Measurements from ENCODE around the gene RAD51B. TPM values are rescaled to one million over a fixed set of nuclear protein-coding genes. Genes with fewer than 3 reads are reported as not detected.

RAD51B gene
- total RNA-seq, 1 experiment from 2014 or later, result 16.7 TPM

DNA sequence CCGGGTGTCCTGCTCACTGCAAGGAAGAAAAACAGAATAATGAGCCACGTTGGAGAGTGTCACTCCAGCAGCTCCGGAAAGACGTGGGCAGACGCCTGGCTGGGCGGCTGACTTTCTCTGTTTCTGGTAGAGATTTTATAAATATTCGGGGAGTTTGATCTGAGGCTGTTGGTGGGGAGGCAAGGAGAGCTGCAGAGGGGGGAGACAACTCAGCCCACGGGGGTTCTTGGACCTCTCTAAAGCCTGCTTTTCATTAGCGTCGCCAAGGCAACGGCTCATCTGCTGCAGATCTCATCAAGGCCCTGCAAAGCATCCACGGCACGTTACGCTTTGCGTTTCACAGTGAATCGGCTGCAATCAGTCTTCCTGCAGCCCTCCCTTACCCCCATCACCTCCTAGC is 766.1 kb downstream of the RAD51B start:
- Histone ChIP-seq H4K91ac (ENCODE audit: insufficient read length, low read depth, low read length) (no peak overlapping the region), H2BK12ac (ENCODE audit: insufficient read length, low read depth, low read length) (no peak overlapping the region), H3K4me2 (ENCODE audit: insufficient read depth, insufficient read length, low read length) (no peak overlapping the region), H3K9me3 (ENCODE audit: control insufficient read depth, low read depth, low read length) (no peaks in the 10 kb centered on the region), H2BK120ac (ENCODE audit: low read depth, low read length, poor library complexity, severe bottlenecking) (no peak overlapping the region), H3K79me2 (ENCODE audit: insufficient read depth, low read length) (no peaks in the 10 kb centered on the region; the same call in 1 of the 2 replicates), H3K23ac (ENCODE audit: insufficient read length, low read depth, low read length) (no peak overlapping the region), H3K14ac (ENCODE audit: insufficient read depth, low read length) (no peak overlapping the region), H3K23me2 (ENCODE audit: insufficient read length, low read depth, low read length, poor library complexity, severe bottlenecking) (no peaks in the 10 kb centered on the region), H3K18ac (ENCODE audit: insufficient read length, low read depth, low read length) (no peak overlapping the region), H3K56ac (ENCODE audit: insufficient read length, low read depth, low read length) (no peak overlapping the region), H4K5ac (ENCODE audit: insufficient read length, low read depth, low read length) (no peak overlapping the region), H2BK5ac (ENCODE audit: insufficient read length, low read length) (no peak overlapping the region), H3K27me3 (ENCODE audit: insufficient read depth, low read length) (no peaks in the 10 kb centered on the region), H2BK20ac (ENCODE audit: low read depth, low read length, poor library complexity, severe bottlenecking) (no peak overlapping the region), H3K4ac (ENCODE audit: low read depth, low read length) (no peak overlapping the region), H3K79me1 (ENCODE audit: insufficient read depth, low read depth, low read length, poor library complexity, severe bottlenecking) (no peaks in the 10 kb centered on the region), H3K4me1 (ENCODE audit: insufficient read depth, low read length) (peaks cover 25% of the 10 kb centered on the region; the same call in 1 of the 2 replicates), H2AK5ac (ENCODE audit: insufficient read length, low read length) (no peak overlapping the region), H2BK15ac (ENCODE audit: low read depth, low read length) (no peak overlapping the region), H4K8ac (replicated peaks; ENCODE audit: insufficient read length, low read depth, low read length) (no peak overlapping the region), H3K9ac (ENCODE audit: extremely low read depth, insufficient read length, low read length) (no peak overlapping the region), H2AFZ (ENCODE audit: low read length) (no peak overlapping the region), H3K27ac (ENCODE audit: insufficient read length, low read depth, low read length) (no peak overlapping the region), H4K20me1 (ENCODE audit: control insufficient read depth, insufficient read depth, insufficient read length) (no peaks in the 10 kb centered on the region), H3T11ph (ENCODE audit: low read length) (no peak overlapping the region)
- Mint-ChIP-seq H3K4me1 (peaks cover 57 to 58% of the 10 kb centered on the region in 2 experiments), H3K36me3 (ENCODE audit: insufficient read depth in 1 of 3, low read depth in 3 of 3) (peaks cover 0 to 2% (median 2%) of the 10 kb centered on the region in 3 experiments; a peak in 5 of 7 replicates), H3K9me3 (peaks cover 3 to 8% of the 10 kb centered on the region in 2 experiments; a peak in 4 of 5 replicates), H3K4me3 (peak overlapping the region in 1 of 2 experiments; percentile 31; a peak in 1 of 5 replicates), H3K27me3 (ENCODE audit: low read depth) (no peaks in the 10 kb centered on the region; the same call in 1 of the 2 replicates), H3K27ac (peak overlapping the region; percentile 61 to 95 (median 90); a peak in 5 of 7 replicates)
- no peak for DNase-seq
- TF ChIP-seq, protein P1, sequence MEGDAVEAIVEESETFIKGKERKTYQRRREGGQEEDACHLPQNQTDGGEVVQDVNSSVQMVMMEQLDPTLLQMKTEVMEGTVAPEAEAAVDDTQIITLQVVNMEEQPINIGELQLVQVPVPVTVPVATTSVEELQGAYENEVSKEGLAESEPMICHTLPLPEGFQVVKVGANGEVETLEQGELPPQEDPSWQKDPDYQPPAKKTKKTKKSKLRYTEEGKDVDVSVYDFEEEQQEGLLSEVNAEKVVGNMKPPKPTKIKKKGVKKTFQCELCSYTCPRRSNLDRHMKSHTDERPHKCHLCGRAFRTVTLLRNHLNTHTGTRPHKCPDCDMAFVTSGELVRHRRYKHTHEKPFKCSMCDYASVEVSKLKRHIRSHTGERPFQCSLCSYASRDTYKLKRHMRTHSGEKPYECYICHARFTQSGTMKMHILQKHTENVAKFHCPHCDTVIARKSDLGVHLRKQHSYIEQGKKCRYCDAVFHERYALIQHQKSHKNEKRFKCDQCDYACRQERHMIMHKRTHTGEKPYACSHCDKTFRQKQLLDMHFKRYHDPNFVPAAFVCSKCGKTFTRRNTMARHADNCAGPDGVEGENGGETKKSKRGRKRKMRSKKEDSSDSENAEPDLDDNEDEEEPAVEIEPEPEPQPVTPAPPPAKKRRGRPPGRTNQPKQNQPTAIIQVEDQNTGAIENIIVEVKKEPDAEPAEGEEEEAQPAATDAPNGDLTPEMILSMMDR (conservative IDR thresholded peaks at IDR 0.05), result no peak
- WGBS (ENCODE audit: extremely low coverage, insufficient read length, low lambda C conversion rate), result no CpG with 5 or more reads among the region's 16 CpGs
